GM21825 (cell line): ENCODE data around the gene BARHL1.

ENCODE experiments used
- ATAC-seq: cut with Tn5 transposase; IDR thresholded peaks from one replicate; pipeline ENCODE4 v1.9.1; 2021; ENCODE audit warnings: mild to moderate bottlenecking, moderate library complexity; ENCODE audit not compliant: unreplicated experiment

The BARHL1 gene

DNA sequence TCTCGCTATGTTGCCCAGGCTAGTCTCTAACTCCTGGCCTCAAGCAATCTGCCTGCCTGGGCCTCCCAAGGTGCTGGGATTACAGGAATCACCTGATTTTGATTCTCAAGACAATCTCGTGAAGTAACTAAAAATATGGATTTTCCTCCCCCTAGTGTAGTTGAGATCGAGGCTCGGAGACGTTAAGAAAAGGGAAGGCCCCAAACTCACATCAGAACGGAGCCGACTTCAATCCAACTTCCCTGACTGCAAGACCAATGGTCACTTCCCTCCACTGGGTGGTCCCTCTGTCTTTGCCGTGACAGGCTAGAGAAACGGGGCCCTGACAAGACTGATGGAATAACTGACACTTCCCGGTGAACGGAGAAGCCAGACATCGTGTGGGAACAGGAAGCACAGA lies 28.3 kb downstream of the BARHL1 start:
- ATAC-seq: no peak

DNA sequence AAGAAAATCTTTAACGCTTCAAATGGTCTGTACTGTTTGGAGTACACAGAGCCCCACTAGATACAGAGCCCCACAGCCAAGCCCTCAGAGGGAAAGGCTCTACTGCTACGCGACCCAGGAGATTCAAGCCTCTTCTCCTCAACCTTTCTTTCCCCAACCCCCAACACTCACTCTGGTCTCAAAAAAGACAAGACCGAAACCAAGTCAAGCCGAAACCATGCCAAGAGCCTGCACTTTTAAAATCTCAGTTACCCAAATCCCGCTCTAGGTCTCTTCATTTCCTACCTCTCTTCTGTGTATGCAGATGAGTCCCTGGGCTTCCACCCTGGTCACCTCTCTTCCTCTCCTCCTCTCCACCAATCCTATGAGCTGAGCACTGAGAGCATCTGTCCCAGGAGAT lies 31.9 kb downstream of the BARHL1 start:
- no peak for ATAC-seq

DNA sequence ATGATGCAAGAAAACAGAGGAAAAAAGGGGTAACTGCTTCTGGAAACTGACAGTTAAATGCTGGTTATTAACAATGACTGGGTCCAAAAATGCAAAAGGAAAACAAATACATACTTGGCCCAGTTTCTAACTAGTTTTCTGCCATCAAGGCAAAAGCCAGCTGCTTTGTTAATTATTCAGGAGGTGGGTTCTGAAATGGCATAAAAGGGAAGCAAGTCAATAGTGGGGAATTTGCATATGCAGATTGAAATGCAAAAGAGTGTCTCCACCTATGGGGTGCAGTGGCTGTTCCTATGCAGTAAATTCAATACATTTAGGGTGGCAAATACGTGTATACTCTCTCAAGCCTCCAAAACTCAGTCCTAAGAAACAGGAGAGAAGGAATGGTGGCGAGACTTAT lies 33.4 kb downstream of the BARHL1 start:
- ATAC-seq: no peak

DNA sequence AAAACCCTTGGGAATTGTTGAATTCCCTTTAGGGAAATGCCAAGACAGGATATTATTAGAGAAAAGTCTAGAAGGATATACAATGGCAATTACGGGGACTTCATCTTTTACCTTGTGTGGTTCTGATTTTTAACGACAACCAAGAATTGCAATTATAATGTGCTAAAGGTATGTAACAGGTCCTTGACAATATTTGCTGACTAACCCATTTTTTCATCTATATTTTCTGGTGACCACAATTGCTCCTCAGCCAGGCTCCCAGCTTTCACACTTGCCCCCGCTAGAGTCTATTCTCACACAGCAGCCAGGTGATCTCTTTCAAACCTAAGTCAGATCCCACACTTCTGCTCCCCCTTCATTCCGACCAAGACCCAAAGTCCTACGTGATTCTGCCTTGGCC lies 34.3 kb downstream of the BARHL1 start:
- no peak for ATAC-seq

DNA sequence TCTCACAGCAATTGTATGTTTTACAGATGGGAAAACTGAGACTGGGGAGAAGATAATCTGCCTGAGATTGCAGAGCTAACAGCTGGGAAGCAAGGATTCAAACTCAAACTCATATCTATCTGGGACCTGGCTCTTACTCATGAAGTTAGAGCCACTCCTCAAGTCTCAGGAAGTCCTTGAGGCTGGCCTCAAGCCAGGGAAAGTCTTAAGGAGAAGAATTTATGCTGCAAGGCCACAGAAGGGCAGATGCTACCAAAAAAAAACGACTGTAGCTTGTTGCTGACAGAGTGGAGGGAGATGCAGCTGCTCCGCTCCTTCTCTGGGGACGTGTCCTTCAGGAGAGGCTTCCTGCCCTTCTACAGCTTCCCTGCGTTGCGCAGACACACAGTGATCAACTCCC lies 39.8 kb downstream of the BARHL1 start:
- ATAC-seq: no peak

DNA sequence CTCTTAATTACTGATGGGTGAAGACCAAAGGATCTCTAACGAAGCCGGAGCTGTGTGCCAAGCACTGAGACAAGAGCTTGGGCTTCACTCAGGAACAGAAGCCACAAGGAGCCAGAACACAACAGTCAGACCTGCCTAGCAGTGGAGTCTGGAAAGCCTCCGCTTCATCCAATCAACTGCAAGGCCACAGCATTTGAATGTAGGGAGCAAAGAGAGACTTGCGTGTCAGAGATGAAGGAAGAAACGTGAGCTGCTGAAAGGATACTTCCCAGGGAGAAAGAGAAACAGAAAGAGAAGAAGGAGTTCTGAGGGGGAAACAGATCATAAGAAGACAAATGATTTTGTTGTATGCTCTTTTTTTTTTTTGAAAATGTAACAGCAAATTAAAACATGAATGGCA lies 43.9 kb downstream of the BARHL1 start:
- no peak for ATAC-seq

DNA sequence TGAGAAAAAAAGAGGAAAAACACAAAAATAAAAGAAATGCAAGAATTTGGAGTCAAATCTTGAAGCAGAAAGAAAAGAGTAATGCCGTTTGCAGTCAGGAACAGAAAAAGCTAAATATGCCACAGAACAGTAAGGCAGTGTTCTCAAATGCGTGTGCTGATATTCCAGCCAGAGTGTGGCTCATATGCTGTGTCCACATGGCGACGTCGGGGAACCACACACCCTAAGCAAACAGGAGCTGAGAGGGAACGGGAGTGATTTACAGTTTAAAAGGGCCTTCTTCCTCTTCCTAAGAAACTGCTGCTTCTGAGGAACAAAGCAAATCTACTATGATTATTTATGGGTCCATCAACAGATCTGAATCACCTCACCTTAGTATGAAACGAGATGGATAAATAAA lies 44.7 kb downstream of the BARHL1 start:
- ATAC-seq: no peak

DNA sequence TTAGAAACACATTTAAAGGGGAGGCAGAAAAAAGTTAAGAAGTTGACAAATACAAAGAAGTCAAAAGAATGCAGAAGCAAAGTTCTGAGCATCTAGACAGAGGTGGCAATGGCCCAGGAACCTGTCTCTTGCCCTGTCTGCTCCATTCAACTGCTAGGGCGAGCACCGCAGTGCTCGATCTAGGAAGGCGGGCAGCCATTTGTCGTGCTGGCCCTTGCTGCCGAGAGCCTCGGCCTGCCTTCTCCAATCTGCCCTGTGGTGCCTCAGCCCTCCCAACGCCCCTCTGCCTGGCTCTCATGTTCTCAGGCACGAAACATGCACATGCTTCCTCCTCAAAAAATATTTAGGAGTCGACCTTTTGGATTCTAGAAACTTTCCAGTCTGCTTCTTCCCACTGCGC lies 45.2 kb downstream of the BARHL1 start:
- no peak for ATAC-seq

DNA sequence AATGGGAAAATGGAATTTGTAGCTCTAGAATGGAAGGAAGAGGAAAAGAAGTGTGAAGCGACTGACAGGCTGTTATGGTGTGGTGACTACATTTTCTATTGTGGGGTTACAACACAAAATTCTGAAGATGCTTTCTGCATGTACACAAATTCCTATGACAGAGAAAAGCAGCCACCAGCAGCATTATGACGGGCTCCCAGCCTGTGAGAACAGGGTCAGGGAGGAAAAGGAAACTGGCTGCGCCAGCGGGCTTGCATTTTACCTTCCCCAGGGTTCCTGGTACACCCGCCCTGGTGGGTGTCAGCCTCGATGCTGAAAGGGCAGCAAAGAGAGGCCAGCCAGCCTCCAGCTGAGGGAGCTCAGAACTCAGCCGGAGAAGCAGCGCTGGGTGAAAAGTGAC lies 46.3 kb downstream of the BARHL1 start:
- no peak for ATAC-seq

DNA sequence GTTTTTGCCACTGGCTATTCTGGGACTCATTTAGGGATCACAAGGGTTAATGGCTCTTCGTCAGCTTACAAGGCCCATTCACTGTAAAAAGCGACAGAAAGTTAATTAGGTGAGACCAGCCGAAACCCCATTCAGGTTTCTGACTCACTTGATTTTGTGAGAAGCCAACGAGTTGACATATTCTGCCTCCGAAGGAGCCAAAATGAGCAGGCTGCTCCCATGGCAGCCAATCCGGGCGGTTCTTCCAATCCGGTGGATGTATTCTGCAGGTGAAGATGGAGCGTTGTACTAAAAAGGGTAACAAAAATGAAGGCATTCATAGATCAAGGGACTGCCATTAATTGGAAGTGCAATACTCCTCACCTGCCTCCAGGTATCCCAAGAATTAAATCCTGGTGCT lies 47.7 kb downstream of the BARHL1 start:
- ATAC-seq: no peak

DNA sequence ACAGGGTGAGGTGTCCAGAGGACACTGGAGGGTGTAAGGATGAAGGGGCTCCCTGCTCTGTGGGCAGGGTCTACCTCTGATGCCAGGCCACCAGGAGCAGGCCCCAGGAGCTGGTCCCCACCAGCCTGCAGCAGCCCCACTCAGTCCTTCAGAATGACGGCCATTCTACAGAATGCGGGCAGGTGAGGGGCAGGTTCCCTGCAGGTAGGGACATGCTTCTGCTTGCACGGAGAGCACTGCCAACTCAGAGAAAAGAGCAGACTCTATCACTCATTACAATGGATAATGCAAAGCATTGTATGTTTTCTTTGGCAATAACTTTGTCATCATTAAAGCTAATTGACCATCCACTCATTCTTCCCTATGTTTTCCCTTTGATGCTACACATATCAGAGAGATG lies 48.4 kb downstream of the BARHL1 start:
- ATAC-seq: no peak

DNA sequence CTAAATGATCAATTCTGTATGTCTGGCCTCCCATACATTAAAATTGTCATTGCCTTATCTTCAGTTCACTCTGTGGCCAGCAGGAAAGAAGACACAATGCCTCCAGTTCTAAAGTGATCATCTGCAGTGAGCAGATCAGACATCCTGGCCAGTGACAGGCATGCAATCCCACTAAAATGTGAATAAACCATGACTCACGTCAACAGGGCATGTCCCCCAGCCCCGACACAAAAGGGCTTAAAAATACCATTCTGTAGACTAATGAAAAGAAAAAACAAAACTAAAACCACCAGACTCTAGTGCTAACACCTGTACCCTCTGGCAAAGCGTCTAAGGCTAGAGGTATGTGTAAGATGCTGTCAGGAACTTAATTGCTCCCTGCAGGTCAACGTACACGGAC lies 48.9 kb downstream of the BARHL1 start:
- no peak for ATAC-seq

DNA sequence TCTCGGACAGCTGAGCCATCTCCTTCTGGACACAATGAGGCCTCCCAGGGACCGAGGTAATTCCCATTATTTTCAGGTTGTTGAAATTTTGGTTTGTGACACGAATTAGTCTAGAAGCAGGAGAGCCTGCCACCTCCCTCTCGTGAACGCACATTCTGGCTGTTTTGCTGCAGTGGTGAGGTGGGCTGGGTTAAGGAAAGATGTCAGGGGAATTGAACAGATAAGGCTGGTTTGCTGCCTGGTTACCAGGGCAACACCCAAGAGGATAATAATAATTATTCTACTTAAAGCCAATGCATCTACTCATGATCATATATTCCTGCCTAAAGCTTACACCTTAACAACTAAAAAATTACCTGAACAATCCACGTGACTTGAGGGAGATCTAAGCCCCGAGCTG lies 49.3 kb downstream of the BARHL1 start:
- no peak for ATAC-seq

DNA sequence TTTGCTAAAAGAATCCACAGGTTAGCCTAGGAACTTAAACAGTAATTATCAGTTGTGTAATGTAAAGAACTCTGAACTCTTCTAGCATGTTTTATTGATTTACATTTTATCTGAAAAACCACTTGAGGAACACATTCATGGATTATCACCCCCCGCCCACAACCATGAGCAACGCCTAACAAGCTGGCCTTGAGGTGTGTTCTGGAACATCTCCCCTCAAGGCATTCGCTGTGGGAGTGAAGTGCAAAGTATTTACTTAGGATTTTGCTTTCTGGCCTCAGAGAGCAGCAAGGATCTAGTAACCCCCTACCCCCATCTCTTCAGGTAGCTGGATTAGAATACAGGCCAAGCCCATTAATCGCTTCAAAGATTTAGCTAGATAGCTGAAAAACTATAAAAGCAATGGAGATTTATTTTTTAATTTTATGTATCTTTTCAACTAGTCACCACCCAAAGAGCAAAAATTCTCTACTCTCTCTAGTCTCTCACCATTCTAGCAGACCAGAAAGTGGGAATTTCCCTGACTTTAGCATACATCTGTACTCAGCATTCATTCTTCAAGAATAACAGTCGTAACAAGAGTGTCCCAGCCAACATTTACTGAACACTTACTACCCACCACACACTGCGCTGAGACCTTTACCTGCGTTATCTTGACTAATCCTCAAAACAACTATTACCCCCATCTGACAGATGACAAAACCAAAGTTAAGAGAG lies 50.2 kb downstream of the BARHL1 start:
- ATAC-seq: no peak

DNA sequence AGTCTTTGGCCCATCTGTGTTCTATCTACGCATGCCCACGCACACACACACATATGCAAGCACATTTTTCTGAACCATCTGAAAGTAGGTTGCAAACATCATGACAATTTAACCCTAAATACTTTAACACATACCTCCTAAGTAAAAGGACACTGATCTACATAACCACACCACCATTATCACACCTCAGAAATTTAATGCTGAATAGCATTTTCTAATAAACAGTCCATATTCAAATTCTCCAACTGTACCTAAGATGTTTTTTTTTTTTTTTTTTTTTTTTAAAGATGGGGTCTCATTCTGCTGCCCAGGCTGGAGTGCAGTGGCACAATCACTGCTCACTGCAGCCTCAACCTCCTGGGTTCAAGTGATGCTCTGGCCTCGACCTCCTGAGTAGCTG lies 51.9 kb downstream of the BARHL1 start:
- ATAC-seq: no peak

DNA sequence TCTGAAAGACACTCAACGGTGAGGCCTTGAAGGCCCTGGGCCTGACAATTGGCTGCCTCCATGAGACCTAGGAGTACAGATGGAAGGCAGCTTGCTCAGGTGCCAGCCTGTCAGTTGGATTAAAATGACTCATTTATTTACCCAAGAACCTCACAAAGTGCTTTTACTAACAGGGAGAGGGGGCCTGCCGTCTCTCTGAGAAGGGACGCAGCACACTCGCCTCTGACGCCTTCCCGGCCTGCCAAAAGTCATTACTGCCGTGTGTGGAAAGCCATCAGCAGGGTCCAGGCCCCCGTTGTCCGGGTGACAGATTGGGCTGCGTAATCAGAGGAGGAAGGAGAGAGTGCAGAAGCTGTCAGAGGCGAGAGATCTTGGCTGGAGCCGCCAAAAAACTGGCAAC lies 54.9 kb downstream of the BARHL1 start:
- no peak for ATAC-seq

DNA sequence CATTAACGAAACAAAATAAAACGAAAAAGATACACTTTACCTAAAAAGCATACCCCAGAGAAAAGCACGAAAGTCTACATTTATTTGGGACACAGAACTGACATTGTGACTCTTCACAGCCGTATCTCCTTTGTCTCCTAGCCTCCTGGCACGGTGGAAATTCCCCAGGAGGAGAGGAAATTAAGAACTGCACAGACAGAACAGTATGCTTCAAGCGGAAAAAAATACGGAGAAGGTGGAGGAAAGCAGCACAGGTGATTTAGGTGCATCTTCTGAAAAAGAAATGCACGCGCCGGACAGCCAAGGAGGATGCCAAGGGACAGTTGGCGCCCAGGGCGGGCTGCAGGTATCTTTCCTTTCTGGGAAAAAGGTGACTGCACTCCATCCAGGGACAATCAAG lies 55.4 kb downstream of the BARHL1 start:
- ATAC-seq: no peak

DNA sequence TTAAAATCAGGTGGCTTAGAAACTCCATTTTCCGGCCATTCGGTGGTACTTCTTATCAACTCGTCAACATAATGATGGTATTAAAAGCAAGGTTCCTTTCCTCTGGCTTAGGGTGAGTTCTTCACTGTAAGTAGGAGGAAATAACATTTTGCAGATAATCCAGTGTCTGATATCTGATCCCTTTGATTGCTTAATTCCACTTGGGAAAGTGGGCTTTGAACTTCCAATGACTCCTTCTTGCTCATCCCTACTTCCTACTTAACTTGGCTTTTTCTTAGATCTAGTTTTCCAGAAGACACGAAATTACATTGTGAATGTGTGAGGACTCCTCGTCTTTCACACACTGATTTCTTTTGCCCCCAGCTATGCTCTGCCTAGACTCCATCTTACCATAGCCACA lies 55.8 kb downstream of the BARHL1 start:
- no peak for ATAC-seq

DNA sequence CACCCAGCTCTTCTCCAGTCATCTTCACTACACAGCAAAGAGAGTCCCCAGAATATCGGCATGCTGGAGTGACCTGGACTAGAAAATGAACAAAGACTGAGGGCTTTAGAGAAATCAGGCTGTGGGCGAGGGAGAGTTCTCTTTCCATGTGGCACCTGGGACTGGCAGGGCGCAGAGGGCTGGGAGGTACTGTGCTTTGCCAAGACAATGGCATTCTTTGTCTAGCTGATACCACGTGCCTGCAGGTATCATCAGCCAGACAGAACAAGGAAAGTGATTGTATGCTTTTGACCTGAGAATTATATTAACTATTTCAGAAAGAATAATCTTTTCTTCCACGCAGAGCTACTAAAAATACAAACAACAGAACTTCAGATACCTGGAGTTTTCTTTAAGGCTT lies 56.9 kb downstream of the BARHL1 start:
- ATAC-seq: no peak
